NCI-H345 treated with DMSO at 0.1 percent for 48 hours (cell line): ENCODE measurements around the gene PRKCE.
A peak's percentile ranks its signal among the peaks of the same experiment; 100 is the strongest.

Experiments used
- DNase-seq: peaks from one replicate; lab custom pipeline; 2025; ENCODE audit not compliant: unreplicated experiment; lab: John Stamatoyannopoulos, UW

Gene PRKCE

DNA sequence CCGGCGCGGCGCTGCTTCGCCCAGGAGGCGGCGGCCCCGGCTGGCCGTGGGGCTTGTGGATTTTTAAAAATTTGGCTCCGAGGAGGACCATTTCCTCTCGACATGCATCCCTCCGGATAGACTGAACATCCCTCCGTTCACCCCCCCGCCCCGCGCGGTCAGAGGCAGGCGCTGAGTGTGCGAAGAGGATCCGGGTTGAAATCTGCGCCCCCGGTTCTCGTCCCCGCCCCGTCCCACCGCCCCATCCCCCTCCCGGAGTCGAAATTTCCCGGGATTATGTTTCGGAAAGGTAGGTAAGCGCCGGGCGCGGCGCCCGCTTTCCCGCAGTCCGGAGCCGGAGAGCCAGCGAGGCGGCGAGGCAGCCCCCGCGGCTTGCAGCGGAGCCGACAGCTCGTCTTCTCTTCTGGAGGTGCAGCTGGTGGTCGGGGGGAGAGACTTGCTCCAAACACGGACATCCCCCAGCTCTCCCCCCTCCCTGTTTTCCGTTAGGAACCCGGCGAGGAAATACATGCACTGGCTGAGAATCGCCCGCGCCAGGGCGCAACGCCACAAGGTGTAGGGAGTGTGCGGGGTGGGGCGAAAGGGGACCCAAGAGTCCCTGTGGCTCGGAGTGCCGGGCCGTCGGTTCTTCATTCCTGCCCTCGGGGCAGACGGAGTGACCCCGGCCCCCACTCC is at the start of gene PRKCE:
PRKCE (plus strand) TSS at position 261 of the 675 bp plus-strand sequence.
- DNase-seq, result no peak

DNA sequence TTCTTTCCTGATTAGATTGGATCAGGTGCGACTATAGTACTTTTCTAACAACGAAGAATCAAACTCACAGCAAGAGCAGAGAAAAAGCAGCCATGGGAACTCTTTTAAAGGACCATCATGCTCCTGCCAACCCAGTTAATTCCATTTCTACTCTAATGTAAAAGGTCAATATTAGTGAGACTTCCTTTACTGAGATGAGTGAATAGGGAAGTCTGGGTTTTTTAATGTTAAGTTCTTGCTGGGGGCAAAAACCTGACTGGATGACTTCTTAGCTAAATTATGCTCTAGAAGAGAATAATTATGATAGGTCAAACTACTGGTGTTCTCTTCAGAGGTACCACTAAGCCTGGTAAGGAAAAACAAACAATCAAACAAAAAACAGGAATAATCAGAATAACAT is 48.9 kb upstream of the PRKCE start:
- no peak for DNase-seq

DNA sequence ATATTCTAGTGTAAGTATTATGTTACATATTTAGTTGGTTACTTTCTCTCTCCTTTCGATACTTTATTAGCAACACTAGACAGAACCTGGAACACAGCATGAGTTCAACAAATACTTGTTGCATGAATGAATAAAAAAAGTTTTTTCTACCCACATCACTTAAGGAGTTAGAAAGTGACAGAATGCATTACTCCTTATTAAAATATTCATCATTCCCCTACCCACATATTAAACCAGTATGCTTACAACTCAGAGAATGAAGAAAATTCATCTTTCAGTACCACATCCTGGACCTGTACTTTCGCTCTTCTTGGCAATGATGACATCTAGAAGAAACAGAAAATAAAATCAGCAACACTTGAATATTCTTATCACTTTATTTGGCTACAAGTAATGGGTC is 46.4 kb upstream of the PRKCE start:
- no peak for DNase-seq

DNA sequence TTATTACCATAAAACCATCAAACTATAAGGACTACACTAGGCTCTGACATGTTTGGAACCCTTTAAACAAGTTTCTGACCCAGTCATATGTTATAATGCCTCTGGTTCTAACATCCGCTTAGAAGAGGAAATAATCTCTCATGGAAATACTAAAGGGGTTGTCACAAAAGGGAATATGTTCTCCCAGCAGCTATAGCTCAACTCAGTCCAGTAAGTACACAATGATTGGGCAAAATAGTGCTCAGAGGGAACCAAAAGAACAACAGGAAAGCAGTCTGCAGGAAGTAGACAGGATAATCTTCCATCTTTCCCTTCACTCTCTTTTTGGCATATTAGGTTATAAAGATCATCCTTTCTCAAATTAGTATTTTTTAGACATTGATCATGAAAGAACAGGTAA is 44.7 kb upstream of the PRKCE start:
- no peak for DNase-seq

DNA sequence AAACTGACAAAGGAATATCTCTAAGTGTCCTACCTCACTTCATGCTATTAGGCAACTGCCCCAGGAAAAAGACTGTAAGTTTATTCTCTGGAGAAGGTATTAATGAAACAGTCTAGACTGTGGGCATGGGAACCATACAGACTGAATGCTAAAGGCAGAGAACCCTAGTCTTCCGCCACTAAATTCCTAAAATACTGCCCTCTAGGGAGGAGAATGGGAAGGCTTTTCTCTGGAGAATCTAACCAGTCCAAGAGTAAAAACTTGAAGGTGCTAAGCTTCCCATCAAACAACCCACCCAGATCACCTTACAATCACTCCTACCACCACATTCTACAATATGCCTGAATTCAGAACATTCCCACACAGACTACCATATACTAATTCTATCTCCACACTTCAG is 43.8 kb upstream of the PRKCE start:
- DNase-seq, result no peak

DNA sequence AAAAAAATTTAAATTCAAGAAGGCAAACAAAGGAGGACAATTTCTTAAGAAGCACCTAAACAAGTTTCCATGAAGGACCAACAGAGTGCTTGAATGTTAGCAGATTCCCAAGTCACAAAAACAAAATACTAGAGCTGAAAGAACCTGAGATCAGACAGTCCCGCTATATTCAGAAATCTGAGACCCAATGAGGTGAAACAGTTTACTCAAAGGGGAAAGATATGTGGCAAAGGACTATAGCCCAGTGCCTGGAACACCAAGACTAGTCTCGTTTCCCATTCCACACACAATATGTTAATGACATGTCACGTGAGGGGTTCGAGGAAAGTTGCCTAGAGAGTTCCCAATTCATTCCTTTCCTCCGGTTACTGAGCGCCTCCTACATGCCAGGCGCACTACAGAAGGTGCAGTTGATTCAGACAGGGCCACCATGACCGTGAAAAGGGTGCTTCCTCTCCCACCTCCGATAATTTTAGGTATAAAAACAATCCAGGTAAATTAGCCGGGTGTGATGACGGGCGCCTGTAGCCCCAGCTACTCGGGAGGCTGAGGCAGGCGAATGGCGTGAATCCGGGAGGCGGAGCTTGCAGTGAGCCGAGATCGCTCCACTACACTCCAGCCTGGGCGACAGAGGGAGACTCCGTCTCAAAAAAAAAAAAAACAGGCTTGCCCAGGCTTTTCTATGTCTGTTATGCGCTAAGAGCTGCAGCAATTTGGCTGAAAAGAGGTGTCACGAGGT is 41.0 kb upstream of the PRKCE start:
- peak; percentile 63 for DNase-seq

DNA sequence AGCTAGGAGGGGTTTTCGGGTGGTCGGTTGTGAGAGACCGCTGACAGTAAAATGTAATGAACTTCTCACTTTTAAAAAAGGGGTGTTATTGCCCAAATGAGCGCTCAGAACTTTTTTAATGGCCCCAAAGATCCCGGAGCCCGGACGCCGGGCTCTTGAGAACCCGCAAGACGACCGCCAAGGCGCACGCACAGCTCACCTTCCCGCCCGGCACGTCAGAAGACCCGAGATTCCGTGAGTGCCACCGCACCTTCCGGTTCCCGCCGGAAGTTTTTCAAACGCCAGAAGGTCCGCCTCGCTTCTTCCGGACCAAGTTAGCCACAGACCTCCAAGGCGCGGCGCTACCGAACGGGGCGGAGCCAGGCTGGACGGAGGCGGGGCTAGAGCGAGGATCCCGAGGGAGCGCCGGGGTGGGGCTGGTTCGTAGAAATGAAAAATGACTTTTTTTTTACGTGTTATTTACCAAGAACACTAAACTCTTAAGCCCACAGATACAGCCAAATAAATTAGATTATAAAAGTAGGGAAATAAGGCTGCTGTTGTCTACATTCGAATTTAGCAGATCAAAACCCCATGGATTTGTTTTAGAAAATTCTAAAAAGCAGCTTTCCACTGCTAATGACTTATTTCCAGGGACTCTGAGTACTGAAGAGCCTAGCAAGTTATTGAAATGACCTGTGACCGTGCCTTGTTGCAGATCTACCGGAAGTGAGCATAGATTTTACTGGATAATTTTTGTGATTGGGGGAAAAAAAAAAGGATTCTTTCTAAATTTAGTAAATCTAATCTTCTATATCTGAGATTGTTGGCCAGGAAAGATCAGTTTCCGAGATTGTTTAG is 40.2 kb upstream of the PRKCE start, which contains the start of gene SRBD1:
SRBD1 (minus strand) TSS at position 248 of the 840 bp plus-strand sequence. CDS start 5,826 bp downstream, outside the sequence.
- peak; percentile 77 for DNase-seq

DNA sequence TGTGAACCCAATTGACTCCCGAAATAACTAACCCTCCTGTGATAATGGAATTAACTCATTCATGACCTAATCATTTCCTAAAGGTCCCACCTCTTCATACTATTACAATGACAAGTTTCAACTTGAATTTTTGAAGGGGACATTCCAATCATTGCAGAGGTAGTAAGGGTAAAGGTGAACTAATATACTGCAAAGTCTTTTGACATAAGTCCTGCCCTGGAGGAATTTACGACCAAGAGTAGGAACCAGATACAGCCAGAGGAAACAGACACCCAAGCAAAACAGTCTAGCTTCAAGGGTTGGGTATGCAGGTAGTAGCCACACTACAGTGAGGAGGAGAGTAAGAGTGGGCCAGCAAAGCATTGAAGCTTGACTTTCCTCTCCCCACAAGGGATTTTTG is 39.2 kb upstream of the PRKCE start:
- DNase-seq, result no peak

DNA sequence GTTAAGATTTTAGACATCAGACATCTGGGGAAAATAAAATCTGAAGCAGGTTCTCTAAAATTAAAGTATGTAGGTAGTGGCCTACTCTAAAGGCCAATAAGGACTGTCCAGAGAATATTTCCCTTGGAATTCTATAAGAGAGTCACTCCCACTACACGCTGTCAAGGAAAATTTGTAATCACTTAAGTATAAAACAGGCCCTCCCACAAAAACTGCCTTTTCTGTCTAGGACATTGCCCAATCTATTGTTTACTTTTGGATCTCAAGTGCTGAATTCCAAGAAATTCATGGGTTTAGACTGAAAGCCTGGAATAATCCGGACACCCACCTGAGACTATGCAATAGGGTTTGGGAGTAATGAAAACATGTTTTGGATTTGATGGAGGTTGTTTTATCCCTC is 38.7 kb upstream of the PRKCE start:
- DNase-seq, result no peak

DNA sequence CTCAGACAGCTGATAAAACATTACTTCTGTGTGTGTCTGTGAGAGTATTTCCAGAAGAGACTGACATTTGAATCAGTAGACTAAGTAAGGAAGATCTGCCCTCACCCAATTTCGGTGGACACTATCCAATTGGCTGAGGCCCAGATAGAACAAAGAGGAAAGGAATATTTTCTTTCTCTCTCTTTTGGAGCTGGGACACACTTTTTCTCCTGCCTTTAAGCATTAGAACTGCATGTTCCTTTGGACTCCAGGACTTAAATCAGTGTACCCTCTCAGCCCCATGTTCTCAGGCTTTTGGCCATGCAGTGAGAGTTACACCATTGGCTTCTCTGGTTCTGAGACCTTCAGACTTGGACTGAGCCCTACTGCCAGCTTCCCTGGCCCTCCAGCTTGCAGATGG is 37.1 kb upstream of the PRKCE start:
- DNase-seq, result no peak

DNA sequence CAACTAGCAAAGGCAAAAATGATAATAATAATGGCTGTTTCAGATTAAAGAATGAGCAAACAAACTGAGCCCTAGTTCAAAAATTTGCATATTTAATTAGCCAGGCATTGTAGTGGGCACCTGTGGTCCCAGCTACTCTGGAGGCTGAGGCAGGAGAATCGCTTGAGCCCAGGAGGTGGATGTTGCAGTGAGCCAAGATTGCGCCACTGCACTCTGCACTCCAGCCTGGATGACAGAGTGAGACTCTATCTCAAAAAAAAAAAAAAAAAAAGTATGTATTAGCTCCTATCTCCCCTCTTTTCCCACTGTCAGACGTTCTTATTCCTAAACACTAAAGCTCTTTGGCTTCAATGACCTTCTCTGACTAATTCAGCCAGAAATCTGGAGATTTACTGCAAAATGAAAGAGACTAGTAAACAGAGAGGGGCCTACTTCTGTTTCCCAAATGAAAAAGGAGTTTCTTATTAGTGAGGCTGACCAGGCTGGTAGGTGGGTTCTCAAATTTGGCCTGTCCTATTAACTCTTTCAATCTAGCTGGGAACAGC is 36.5 kb upstream of the PRKCE start:
- DNase-seq, result no peak

DNA sequence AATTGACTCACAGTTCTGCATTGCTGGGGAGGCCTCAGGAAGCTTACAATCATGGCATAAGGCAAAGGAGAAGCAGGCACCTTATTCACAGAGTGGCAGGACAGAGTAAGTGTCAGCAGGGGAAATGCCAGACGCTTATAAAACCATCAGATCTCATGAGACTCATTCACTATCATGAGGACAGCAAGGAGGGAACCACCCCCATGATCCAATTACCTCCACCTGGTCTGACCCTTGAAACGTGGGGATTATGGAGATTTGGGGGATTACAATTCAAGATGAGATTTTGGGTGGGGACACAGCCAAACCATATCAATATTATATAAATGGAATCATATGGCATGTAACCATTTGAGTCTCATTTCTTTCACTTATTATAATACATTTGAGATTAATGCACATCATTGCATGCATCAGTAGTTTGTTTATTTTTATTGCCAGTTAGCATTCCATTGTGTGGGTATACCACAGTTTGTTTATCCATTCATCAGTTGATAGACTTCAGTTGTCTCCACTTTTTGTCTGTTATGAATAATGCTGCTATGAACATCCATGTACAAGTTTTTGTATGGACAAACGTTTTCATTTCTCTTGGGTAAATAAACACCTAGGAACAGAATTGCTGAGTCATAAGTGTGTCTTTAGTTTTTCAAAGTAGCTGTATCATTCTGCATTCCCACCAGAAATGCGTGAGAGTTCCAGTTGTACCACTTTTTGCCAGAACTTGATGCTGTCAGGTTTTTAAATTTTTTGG is 34.6 kb upstream of the PRKCE start:
- DNase-seq, result no peak

DNA sequence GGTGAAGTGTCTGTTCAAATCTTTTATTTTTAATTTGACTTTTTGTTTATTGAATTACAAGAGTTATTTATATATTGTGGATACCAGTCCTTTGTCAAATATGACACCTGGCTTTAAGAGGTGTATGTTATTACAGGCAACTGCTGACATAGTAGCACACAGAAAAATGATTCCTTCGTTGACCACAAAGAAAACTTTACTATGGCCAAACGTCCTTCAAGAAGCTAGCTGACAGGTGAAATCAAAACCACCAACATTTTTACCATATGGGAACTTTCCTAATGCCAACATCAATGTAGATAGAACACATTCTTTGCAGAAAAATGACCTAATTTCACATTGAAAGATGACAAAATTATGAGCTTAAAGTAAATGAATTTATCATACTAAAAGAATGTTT is 34.0 kb upstream of the PRKCE start:
- no peak for DNase-seq

DNA sequence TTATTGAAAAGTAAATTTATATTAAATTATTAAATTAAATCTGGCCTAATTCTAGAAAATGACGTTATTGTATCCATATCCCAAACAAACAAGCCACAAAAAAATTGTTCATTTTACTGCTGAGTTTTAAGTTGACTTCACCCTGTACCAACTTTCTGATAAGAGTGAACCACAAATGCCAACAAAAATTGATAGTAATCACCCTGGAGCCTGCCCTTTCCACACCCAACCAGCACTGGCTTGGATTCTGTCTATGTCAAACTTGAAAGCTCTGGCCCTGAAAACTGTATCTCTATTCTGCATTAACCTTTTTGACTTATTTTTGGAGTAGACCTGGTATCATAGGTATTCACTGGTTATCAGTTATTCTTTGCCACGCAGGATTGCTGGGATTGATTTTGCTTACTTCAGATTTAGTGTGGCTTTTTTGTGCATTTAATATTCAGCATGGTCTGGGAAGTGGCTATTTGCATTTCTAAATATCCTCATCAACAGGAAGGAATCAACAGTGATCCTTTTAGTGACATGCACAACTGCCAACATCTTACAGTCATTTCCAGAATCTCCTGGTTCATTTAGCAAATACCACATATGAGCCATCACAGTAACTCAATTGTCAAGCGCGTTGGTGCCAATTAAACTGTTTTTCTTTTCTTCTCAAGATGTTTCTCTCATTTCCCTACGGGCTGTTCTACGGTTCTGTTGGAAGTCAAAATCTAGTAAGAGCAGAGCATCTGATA is 29.0 kb upstream of the PRKCE start:
- no peak for DNase-seq

DNA sequence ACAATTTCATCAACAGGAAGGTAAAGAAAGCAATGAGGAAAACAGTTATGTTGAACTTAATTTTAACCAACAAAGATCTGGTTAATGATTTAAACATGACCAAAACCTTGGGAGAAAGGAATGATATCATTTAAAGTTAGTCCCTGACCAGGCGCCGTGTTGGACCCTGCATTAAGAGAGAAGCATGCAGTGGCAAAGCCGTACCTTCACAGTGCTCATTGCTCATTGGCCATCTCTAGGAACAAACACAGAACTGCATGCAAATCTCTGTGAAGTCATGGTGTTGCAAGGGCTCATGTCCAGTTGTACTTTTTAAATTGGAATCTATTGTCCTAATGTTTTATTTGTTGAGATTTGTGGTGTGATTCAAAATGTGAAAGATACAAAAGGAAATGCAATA is 28.4 kb upstream of the PRKCE start:
- DNase-seq, result no peak

DNA sequence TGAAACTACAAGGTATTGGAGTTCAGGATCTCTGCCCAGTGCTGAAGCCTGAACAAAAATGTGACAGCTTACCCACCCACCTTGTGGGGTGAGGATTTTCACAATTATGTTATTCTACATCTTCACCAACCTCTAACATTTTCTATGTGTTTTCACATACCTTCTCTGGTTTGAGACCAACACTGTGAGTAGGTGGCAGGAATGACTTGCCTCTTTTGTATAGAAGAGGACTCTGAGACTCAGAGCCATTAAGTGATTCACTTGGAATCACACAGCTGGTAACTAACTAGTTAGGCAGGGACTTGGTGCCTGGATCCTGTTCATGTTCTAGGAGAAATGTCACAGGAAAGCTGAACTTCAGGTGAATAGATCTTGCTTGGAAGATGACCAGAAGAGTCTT is 25.7 kb upstream of the PRKCE start:
- no peak for DNase-seq

DNA sequence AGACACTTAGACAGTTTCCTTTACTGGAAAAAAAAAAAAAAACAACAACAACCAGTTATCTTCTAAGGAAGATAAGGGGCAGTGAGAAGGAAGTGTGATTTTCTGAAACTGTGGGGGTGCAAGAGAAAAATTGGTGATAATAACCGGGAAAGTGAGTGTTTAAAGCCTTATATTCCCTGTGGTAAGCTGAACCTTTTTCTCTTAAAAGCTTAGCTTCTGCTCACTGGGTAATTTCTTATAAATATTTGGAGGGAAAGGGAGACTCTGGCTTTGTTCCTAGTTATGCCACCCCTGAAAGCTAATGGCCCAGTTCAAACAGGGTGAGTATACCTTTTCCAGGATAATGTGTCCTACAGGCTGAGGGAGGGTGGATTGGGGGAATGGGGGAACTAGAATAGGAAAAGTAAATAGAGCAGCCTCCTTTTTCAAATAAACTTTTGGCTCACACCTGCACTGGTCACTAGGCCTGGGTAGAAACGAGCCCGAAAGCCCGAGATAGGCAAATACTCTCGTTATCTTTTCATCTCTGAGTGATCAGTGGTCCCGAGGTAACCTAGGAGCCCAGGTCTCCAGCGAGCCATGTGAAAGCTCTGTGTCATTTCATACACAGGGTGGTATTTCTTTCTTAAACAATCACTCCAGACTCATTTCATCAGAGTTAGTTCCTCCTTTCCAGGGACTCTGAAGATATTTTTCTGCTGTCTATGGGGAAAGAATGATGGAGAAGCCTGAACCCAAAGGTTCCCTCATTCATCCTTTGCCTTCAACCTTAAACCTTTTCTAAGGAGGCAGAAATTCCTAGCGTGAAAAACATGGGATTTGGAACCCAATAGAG is 24.9 kb upstream of the PRKCE start:
- no peak for DNase-seq

DNA sequence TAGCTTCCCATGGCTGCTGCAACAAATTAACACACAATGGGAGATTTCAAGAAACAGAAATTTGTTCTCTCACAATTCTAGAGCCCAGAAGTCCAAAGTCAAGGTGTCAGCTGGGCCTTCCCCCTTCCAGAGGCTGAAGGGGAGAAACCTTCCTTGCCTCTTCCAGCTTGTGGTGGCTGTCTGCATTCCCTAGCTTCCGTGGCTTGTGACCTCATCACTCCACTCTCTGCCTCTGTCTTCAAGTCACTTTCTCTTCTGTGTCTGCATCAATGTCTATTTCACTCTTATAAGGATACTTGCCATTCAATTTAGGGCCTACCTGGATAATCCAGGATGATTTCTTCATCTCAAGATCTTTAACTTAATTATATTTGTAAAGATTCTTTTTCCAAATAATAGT is 23.6 kb upstream of the PRKCE start:
- no peak for DNase-seq

DNA sequence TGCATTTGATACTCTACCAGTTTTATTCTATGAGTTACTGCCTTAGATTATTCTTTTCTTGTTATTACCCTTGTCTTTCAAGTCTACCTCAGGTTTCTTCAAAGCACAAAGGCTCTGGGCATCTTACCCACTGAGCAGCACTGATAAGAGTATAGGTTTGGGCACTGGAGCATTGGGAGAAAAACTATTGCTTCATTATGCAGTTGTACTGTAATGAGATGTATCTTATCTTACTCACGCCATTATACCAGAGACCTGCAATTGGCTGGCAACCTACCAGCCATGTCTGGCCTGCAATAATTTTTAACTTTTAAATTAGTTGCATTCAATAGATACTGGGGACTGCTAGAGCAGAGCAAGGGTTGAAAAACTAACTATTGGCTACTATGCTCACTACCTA is 21.5 kb upstream of the PRKCE start:
- no peak for DNase-seq
